Superior temporal gyrus (tissue), 1 donor: ENCODE data around the gene WNT11.

Source experiments
- DNase-seq: peaks from one replicate; pipeline ENCODE4 v3.0.0-alpha.2; 2016; ENCODE audit errors: extremely low spot score

The WNT11 gene

DNA sequence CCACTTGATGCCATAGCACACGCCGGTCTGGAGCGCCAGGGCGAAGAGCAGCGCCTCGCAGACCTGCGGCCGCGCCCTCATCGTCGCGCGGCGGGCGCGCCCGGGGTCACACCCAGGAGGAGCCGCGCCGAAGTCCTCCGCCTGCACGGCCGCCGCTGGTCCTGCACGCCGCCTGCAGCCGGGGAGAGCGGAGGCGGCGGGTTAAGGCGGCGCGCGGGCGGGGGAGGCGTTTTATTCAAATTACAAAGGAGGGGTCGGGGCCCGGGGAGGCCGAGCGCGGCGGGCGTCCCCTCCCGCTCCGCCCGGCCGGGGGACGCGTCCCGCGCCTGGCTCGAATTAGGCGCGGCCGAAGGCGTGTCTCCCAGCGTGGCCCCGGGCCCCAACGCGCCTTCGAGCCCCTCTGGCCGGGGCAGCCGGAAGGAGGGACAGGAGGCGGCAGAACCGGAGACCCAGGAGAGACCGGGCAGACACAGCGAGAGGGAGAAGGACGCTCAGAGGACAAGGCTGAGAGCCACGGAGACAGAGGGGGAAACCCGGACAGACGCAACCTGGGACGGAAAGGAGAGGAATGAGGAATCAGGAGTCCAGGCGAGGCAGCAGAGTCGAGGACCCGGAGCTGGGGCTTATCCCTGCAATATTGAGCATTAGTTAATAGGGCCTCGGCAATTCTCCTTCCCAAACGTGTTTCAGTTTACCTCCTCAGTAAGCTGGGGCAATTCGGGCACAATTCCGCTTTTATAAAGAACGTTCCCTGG, at the start of gene WNT11:
WNT11 (minus strand) TSS at position 176 of the 755 bp plus-strand sequence; CDS start at position 81, 95 bp downstream.
- no peak for DNase-seq

GRCh38 chr11:76253416-76253815, 47.1 kb upstream of the WNT11 start:
- DNase-seq = no peak

DNA sequence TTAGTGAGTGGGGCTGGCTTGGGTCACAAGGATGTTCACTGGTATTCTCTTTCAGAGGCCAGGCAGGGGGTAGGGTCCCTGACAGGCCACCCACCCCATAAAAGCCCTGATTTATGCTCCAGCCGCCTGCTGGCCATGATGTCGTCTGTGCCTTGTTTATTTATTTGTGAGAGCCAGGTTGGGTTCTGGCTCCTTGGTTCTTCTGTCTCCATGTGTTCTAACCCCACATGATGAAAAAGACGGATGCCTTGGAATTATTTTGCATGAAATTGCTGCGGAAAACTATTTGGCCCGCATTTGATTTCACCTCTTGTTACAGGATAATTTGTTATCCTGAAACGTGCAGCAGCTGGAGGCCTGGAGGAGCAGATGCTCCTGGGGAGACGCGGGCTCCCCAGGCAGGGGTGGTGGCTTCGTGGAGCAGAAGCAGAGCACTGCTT, 46.3 kb upstream of the WNT11 start:
- DNase-seq = no peak

DNA sequence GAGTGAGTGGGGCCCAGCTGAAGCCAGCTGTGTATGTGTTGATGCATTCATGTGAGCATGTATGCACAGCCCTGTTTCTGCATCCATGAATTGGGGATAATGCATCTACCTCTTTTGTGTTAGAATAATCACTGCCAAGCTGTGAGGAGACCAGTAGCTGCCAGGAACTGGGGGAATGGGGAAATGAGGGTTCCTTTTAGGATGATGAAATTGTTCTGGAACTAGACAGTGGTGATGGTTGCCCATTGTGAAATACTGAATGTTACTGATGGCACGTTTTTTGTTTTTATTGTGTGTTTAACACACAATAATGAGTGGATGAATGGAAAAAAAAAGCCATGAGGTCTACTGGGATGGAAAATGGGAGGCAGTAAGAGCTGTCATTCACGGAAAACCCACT, 45.3 kb upstream of the WNT11 start:
- DNase-seq = no peak

DNA sequence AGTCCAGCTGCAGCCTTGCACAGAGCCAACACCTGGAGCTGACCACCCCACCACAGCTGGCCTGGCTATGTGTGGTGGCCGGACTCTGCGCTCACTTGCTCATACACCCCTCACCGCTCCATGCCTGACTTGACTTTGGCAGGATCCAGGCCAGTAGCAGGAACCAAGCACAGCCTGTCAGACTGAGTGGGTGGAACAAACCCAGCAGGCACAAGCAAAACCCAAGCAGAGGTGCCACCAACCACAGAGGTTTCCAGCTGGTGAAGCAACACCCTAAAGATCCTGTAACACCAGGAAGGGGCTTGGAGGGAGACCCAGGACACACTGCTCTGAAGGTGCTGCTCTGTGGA, 44.9 kb upstream of the WNT11 start:
- no peak for DNase-seq

DNA sequence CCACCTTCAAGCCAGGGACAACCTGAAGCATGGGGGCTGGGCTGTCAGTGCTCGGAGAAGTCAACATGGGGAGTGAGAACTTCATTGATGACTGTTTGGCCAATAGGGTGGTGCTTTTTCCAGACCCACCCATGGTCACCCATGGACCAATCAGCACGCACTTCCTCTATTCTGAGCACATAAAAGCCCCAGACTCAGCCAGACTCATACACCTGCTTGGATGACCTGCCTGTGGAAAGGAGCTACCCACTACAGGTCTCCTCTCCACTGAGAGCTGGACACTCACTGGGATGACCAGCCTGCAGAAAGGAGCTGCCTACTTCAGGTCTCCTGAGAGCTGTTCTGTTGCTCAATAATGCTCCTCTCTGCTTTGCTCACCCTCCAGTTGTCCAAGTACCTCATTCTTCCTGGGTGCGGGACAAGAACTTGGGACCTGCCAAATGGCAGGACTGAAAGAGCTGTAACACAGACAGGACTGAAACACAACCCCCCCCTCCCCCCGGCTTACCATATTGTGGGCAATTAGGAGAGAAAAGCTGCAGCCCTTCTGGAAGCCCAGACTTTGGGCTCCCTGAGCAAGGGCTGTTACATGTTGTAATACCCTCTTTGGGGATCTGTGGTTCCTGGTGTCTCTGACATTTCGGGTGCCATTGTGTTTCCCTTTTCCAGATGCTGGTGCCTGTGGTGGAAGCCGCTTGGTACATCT, 44.4 kb upstream of the WNT11 start:
- no peak for DNase-seq

DNA sequence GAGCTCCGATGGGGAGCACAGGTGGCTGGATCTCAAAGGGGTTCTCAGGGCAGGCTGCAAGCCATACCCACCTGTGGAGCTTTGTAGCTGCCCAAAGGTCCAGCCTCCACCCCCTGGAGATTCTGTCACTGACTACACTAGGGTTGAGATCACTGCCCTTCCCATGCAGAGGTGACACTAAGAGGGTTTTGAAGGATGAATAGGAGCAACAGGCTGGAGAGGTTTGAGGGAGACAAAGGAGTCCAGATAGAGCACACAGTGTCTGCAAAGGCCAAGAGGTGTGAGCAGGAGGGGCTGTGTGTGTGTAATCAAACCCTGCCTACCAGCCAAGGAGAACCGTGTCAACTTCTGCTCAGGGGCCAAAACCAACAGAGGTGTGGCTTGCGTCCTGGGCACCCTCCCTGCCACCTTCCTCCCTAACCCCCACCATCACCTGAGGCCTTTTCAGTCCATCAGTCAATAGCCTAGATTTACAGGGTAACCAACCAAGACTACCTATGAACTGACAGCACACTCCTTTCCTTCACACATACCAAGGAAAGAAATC, 43.0 kb upstream of the WNT11 start:
- DNase-seq = no peak

DNA sequence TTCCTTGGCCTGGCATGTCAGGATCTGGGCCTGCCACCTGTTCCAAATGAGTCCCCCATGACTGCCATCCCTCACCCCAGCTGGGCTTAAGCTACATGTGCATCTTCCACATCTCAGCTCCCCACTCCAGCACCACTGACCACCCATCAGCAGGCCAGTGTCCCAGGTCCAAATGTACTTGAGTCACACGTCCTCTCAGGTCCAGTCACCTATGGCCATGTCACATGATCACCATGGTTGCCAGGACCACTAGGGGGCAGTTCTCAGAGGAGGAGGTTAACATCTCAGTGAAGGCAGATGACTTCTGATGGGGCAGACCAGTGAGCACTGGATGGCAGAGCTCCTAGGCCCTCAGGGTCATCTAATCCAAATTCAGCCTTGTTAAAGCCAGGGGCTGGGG, 41.9 kb upstream of the WNT11 start:
- no peak for DNase-seq

DNA sequence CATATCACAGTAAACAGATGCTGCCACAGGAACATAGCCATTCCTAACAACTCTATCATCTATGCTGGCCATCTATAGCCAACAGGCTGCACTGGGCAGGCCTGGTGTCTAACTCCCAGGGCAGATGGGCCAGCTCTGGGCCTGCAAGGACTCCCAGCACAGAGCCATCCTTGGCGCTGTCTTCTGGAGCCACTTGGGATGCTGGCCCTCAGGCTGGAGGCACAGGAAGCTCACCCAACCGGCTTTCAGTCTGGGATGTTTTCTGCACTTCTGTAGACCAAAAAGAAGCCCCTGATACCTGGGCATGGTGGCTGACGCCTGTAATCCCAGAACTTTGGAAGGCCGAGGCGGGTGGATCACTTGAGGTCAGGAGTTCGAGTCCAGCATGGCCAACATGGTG, 40.8 kb upstream of the WNT11 start:
- DNase-seq = no peak

GRCh38 chr11:76246271-76246933, 40.1 kb upstream of the WNT11 start:
- no peak for DNase-seq

DNA sequence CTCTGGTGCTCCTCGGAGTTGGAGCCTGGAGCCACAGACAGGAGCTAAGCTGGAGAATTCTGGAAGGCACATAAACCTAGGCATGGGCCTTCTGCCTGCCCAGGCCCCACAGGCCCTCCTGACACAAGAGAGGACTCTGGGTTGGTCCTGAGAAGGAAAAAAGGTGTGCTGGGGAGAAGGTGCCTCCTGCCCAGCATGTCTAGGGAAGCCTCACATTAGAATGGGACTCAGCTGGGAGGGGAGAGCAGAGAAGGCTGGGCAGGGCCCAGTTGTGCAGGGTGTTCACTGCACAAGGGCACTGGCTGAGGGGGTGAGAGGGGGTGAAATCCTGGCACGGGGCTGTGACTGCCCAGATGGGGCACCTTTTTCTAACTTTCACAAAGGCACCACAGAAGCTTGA, 39.4 kb upstream of the WNT11 start:
- DNase-seq = no peak

DNA sequence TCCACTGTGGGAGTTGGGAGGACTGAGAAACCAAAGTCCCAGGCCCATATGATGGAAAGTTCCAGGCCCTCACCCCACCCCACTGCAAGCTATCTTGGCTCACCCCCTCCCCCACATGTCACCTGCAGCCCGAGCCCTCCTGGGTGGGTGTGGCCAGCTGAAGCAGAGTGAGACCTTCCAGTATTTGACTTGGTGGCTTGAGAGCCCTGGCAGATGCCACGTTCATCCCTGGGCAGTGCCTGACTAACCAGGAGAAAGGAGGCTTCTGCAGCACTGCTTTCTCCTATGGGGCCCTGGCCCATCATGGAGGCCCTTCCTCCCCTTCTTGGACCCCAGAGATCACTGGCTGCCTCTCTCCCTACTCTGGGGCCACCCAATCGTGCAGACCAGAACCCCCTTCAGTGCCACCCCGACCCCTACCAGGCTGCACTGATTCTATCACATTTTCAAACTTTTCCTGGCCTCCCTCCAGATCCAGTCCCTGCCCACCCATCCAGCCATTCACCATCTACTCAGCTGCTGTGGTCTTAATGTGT, 38.1 kb upstream of the WNT11 start:
- DNase-seq = no peak

DNA sequence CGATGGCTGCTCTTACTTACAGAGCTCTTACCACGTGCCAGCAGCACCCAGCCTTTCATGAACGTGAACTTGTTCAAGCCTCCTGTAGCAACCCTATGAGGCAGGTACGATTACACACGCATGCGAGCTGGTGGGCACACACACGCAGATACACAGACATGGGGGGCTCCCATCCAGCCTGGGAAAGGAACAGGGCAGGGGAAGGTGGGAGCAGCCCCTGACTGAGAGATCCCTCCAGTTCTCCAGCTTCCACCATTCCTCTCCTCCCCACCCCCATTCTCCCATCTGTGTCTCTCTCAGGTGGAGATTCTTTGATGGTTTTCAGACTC, 37.6 kb upstream of the WNT11 start:
- DNase-seq = no peak

DNA sequence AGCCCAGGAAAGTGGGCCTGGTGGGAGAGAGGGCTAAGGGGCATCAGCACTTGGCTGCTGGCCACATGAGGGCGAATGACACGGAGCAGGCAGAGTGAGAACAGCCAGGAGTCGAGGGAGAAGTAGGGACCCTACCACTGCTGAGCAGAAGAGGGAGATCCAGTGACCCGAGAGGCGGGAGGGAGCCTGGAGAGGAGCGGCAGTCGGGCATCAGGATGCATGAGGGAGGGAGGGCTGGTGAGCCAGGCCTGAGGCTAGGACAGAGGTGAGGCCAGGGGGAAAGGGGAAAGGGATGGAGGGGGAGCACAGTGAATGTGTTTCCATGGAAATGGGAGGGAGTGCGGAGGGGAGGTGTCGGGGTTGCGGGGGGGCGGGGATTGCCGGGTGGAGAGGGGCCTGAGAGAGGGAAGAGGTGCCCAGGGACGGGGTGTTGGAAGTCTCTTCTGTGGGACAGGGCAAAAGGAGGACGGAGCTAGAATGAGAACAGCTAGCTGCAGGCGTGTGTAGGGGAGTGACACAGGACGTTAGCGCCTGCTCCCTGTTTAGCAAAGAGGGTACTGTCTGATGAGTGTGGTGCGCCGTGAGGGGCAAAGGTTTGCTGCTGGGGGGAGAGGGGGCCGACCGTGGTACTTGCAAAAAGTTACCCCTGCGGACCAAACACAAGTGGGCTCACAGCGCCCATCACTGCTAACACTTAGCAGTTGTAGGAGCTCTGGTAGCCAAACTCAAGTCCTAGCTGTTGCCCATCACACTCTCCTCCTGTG, 37.1 kb upstream of the WNT11 start:
- no peak for DNase-seq

- no peak for DNase-seq
Measured at GRCh38 chr11:76242004-76242779, 35.9 kb upstream of the WNT11 start.

DNA sequence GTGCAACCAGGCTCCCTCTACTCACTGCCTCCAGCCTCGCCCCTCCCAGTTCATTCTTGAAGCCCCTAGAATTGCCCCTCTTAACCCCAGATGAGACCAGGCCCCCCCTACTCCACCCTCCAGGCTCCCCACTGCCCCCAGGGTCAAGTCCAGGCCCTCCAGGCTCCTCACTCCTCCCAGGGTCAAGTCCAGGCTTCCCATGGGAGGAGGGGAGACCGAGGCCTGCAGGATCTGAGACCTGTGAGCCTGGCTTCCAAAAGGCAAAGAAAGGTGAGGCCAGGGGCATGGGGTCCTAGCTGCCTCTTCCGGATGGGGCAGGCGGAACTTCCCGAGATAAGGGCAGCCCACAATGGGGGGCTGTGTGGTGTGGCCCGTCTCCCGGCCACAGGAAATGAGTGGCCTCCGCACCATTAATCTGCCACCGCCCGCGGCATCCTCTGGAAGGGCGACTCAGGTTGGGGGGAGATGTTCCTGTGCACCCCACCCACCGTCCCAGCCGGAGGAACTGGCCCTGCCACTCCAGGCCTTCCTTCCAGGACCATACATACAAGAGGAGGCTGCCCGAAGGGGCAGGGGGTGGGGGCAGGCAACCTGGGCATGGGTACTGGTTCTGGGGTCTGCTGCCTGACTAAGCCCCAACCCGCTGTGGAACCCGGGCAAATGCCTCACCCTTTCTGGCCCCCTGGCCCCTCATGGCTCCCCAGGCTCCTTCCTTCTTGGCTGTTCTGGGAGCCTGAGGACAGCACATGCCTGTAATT, 35.1 kb upstream of the WNT11 start:
- no peak for DNase-seq

DNA sequence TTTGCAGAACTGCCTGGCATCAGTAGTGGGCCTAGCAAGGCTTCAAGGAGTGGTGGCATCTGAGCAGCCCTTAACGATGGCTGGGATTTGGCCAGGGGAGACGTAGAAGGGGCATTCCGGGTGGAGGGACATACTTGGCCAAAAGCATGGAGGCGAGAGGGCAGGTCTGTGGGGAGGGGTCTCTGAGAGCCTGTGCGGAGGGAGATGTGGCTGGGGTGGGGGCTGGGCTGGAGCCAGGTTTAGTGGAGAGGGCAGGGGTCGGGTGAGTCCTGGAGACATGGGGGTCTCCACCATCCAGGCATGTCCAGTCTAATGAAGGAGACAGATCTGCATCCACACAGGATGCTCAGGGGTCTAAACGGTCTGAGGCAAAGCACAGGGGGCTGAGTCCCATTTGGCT, 34.4 kb upstream of the WNT11 start:
- no peak for DNase-seq

GRCh38 chr11:76240161-76240540, 33.8 kb upstream of the WNT11 start:
- no peak for DNase-seq

- DNase-seq = no peak
Measured at GRCh38 chr11:76239483-76240160, 33.3 kb upstream of the WNT11 start.

GRCh38 chr11:76238551-76238950, 32.2 kb upstream of the WNT11 start:
- no peak for DNase-seq
